ENCODE results near the gene NDP.

NDP gene

GRCh38 chrX:43971966-43972961, 926 bp downstream of the NDP start:
- TF ChIP-seq, protein P1, sequence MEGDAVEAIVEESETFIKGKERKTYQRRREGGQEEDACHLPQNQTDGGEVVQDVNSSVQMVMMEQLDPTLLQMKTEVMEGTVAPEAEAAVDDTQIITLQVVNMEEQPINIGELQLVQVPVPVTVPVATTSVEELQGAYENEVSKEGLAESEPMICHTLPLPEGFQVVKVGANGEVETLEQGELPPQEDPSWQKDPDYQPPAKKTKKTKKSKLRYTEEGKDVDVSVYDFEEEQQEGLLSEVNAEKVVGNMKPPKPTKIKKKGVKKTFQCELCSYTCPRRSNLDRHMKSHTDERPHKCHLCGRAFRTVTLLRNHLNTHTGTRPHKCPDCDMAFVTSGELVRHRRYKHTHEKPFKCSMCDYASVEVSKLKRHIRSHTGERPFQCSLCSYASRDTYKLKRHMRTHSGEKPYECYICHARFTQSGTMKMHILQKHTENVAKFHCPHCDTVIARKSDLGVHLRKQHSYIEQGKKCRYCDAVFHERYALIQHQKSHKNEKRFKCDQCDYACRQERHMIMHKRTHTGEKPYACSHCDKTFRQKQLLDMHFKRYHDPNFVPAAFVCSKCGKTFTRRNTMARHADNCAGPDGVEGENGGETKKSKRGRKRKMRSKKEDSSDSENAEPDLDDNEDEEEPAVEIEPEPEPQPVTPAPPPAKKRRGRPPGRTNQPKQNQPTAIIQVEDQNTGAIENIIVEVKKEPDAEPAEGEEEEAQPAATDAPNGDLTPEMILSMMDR (IDR thresholded peaks at IDR 0.05; ENCODE audit: low read depth, low read length) = no peak
- no peak overlapping the region for H3K4me3 ChIP-seq (ENCODE audit: low read depth, low read length)

DNA sequence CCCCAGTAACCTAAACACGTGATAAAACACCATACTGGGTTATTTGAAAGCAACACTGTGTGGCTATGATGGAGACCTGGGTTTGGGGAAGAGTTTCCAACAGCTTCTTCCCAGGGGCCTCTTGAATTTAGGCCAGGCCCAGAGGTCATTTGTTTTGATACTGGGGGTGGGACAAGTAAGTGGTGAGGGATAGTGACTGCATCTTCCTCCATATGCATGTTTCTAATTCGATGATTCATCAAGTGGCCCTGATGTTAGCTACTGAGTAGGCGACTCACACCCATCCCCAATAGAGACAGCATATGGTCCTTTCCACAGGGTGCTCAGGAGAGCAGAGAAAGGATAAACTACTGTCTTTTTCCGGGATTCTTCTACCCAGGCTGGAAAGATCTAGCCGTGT, 2.7 kb downstream of the NDP start:
- no peak overlapping the region for H3K4me3 ChIP-seq (ENCODE audit: low read depth, low read length)
- TF ChIP-seq, protein P1 (IDR thresholded peaks at IDR 0.05; ENCODE audit: low read depth, low read length) = no peak

DNA sequence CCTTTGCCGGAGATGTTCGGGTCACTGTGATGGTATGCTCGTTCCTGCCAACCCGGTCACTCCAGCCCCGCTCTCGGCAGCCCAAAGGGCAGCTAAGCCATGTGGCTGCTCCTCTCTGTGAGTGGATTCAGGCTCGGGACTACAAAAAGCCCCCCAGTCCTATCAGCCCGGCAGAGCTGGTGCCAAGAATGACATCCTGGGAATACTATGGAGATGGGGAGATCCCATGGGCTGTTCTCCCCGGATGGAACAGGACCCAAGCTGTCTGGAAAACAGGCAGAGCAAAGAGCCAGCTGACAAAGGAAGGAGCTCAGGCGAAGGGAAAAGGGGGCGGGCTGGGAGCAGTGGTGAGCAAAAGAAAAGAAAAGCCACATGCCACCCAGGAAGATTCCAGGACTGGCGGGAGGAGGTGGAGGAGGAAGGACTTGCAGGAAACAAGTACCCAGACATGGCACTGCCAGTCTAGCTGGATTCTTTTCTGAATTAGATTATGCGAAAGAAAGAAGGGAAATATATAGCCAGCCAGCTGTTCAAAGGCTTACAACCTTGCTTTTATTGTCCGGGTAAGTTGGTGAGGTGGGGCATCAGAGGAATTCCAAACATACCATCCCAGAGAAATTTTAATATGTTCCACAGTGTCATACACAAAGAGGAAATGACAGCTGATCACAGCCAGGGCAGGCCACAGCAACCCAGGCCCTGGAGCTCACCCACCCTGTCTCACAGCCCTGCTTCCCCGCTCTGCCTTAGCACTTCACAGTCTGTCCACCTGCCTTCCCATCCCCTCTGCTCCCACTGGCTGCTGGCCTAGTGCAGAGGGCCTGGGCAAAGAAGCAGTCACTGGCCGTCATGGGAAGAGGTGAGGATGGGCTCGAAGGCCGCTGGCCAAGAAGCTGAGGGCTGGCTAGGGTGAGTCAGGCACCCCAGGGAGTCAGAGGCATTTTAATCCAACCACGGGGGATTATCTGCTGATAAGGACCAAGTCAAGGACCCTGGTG, 3.4 kb downstream of the NDP start:
- TF ChIP-seq, protein P1 (IDR thresholded peaks at IDR 0.05; ENCODE audit: low read depth, low read length) = no peak

GRCh38 chrX:43968359-43968781, 4.8 kb downstream of the NDP start:
- TF ChIP-seq, protein P1 (IDR thresholded peaks at IDR 0.05; ENCODE audit: low read depth, low read length) = no peak
- no peak overlapping the region for H3K4me3 ChIP-seq (ENCODE audit: low read depth, low read length)

More for the DNA sequence above, 3.4 kb downstream of the NDP start:
- no peak overlapping the region for H3K4me3 ChIP-seq (ENCODE audit: low read depth, low read length)

GRCh38 chrX:43964936-43965335, 8.3 kb downstream of the NDP start:
- TF ChIP-seq, protein P1 (IDR thresholded peaks at IDR 0.05; ENCODE audit: low read depth, low read length) = no peak
- no peak overlapping the region for H3K4me3 ChIP-seq (ENCODE audit: low read depth, low read length)

DNA sequence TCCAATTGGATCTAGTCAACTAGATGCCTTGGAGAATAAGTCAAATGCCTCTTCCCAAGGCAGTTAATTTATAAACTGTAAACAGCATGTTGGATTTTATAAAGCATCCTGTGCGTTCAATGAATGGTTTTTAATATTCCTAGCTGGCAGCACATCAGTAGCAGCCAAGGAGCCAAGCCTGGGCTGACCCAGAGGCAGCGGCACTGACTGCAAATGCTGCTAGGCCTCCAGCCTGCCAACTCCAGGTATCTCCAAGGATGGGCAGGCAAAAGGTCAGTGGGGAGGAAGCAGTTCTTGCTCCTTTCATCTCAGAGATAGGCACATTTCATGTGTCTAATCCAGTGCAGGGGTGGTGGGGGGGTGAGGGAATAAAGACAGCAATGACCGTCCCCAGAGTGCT, 9.5 kb downstream of the NDP start:
- TF ChIP-seq, protein P1 (IDR thresholded peaks at IDR 0.05; ENCODE audit: low read depth, low read length) = no peak
- H3K4me3 ChIP-seq (ENCODE audit: low read depth, low read length) = no peak overlapping the region

Data from WI38 (cell line).